ENCODE results near the gene DPYD. TPM values are rescaled to one million over a fixed set of nuclear protein-coding genes. Genes with fewer than 3 reads are reported as not detected.

DPYD gene
- total RNA-seq, 1 donor from 2014 or later: 41.2 TPM

- intact Hi-C loops (cut with micrococcal nuclease): no loop called here
Observed at GRCh38 chr1:97112442-97112841, 808.4 kb downstream of the DPYD start.

GRCh38 chr1:97108179-97108578 lies 812.7 kb downstream of the DPYD start:
- intact Hi-C loops (cut with micrococcal nuclease): no loop called here

GRCh38 chr1:97105531-97105930 lies 815.3 kb downstream of the DPYD start:
- intact Hi-C loops (cut with micrococcal nuclease): no loop called here

GRCh38 chr1:97101509-97101908 lies 819.3 kb downstream of the DPYD start:
- intact Hi-C loops (cut with micrococcal nuclease): no loop called here

GRCh38 chr1:97097404-97097925 lies 823.4 kb downstream of the DPYD start:
- intact Hi-C loops (cut with micrococcal nuclease): no loop called here

GRCh38 chr1:97095764-97096163 lies 825.1 kb downstream of the DPYD start:
- intact Hi-C loops (cut with micrococcal nuclease): no loop called here

- intact Hi-C loops (cut with micrococcal nuclease): no loop called here
Observed at GRCh38 chr1:97094247-97094972, 826.4 kb downstream of the DPYD start.

GRCh38 chr1:97093741-97094140 lies 827.1 kb downstream of the DPYD start:
- intact Hi-C loops (cut with micrococcal nuclease): no loop called here

- intact Hi-C loops (cut with micrococcal nuclease): no loop called here
Observed at GRCh38 chr1:97092824-97093223, 828.0 kb downstream of the DPYD start.

- intact Hi-C loops (cut with micrococcal nuclease): no loop called here
Observed at GRCh38 chr1:97091679-97092078, 829.2 kb downstream of the DPYD start.

GRCh38 chr1:97091263-97091662 lies 829.6 kb downstream of the DPYD start:
- intact Hi-C loops (cut with micrococcal nuclease): no loop called here

- intact Hi-C loops (cut with micrococcal nuclease): no loop called here
Observed at GRCh38 chr1:97090725-97091124, 830.1 kb downstream of the DPYD start.

GRCh38 chr1:97089173-97089572 lies 831.7 kb downstream of the DPYD start:
- intact Hi-C loops (cut with micrococcal nuclease): no loop called here

GRCh38 chr1:97088391-97088790 lies 832.4 kb downstream of the DPYD start:
- intact Hi-C loops (cut with micrococcal nuclease): no loop called here

GRCh38 chr1:97084546-97084945 lies 836.3 kb downstream of the DPYD start:
- intact Hi-C loops (cut with micrococcal nuclease): no loop called here

- intact Hi-C loops (cut with micrococcal nuclease): no loop called here
Observed at GRCh38 chr1:97082160-97082848, 838.5 kb downstream of the DPYD start.

GRCh38 chr1:97078872-97079271 lies 842.0 kb downstream of the DPYD start:
- intact Hi-C loops (cut with micrococcal nuclease): no loop called here

GRCh38 chr1:97077221-97077620 lies 843.6 kb downstream of the DPYD start:
- intact Hi-C loops (cut with micrococcal nuclease): no loop called here

- intact Hi-C loops (cut with micrococcal nuclease): no loop called here
Observed at GRCh38 chr1:97074771-97075170, 846.1 kb downstream of the DPYD start.

- intact Hi-C loops (cut with micrococcal nuclease): no loop called here
Observed at GRCh38 chr1:97073936-97074335, 846.9 kb downstream of the DPYD start.

GRCh38 chr1:97073169-97073568 lies 847.7 kb downstream of the DPYD start:
- intact Hi-C loops (cut with micrococcal nuclease): no loop called here

GRCh38 chr1:97071173-97071572 lies 849.7 kb downstream of the DPYD start:
- intact Hi-C loops (cut with micrococcal nuclease): no loop called here

GRCh38 chr1:97070376-97070775 lies 850.5 kb downstream of the DPYD start:
- intact Hi-C loops (cut with micrococcal nuclease): no loop called here

Data from T-helper 1 cell treated with Interleukin-12 subunit alpha and Interleukin-12 subunit beta and Interleukin-4 antibody, amounts not matched to agents 30 ng/mL and 1 ng/mL, for 36 hours (primary cell).